ENCODE measurements around the gene DLG2.

The DLG2 gene

DNA sequence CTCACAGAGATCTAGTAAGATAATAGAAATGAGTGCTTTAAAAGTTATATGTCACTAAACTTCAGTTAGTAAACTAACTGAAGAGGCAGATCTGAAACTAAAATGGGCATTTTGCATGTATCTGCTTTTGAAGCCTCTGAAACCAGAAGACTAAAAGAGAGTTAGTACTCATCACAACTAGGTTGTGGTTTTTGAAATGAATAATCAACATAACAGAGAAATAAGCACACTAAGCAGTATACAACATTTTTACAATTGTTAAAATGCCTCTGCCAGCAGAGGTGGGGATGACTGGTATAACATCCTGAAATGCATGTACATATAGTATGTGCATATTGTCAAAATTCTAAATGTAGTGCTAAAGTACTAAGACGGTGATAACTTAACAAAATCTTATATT is 564.5 kb downstream of the DLG2 start:
- TF ChIP-seq, protein P1, sequence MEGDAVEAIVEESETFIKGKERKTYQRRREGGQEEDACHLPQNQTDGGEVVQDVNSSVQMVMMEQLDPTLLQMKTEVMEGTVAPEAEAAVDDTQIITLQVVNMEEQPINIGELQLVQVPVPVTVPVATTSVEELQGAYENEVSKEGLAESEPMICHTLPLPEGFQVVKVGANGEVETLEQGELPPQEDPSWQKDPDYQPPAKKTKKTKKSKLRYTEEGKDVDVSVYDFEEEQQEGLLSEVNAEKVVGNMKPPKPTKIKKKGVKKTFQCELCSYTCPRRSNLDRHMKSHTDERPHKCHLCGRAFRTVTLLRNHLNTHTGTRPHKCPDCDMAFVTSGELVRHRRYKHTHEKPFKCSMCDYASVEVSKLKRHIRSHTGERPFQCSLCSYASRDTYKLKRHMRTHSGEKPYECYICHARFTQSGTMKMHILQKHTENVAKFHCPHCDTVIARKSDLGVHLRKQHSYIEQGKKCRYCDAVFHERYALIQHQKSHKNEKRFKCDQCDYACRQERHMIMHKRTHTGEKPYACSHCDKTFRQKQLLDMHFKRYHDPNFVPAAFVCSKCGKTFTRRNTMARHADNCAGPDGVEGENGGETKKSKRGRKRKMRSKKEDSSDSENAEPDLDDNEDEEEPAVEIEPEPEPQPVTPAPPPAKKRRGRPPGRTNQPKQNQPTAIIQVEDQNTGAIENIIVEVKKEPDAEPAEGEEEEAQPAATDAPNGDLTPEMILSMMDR (IDR thresholded peaks at IDR 0.05; ENCODE audit: control insufficient read depth, extremely low read depth, insufficient read depth), result no peak
- DNase-seq (ENCODE audit: low read depth), result no peak
- no peak overlapping the region for H3K4me3 ChIP-seq (ENCODE audit: low read depth, low read length)

DNA sequence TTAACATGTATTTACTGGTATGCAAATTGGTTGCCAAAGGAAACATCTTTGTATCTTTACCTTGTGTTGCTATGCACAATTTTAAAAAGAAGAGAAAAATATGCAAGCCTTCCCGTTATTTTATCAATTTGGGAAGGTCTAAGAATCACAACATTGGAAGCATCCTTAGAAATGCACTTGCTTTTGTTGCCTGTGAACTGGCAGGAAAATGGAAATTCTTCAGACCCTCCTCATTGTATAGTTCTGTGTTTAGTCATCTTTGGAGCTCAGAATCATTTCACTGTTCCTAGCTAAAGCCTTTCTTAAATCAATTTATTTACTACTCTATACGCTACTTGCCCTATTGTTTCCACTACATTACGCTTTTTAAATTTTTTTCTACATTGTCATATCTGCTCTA is 574.5 kb downstream of the DLG2 start:
- TF ChIP-seq, protein P1 (IDR thresholded peaks at IDR 0.05; ENCODE audit: control insufficient read depth, extremely low read depth, insufficient read depth), result no peak
- H3K4me3 ChIP-seq (ENCODE audit: low read depth, low read length), result no peak overlapping the region
- no peak for DNase-seq (ENCODE audit: low read depth)

DNA sequence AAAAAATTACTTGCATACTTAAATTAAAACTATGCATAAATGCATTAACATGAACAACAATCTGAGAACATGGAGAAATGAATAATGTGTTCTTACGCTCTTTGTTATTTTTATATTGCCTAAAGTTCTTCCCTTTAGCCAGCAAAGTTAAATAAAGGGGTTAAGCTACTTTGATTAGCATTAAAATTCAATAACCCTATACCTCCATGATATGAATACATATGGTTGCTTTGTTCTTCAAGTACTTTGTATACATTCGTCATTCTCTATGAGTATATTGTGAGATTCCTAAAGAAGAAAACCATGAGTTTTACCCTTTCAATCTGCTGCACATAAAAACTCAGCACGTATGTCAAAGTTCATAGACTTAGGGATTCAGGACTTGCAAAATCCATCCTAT is 578.3 kb downstream of the DLG2 start:
- TF ChIP-seq, protein P1 (IDR thresholded peaks at IDR 0.05; ENCODE audit: control insufficient read depth, extremely low read depth, insufficient read depth), result no peak
- no peak overlapping the region for H3K4me3 ChIP-seq (ENCODE audit: low read depth, low read length)
- DNase-seq (ENCODE audit: low read depth), result no peak

DNA sequence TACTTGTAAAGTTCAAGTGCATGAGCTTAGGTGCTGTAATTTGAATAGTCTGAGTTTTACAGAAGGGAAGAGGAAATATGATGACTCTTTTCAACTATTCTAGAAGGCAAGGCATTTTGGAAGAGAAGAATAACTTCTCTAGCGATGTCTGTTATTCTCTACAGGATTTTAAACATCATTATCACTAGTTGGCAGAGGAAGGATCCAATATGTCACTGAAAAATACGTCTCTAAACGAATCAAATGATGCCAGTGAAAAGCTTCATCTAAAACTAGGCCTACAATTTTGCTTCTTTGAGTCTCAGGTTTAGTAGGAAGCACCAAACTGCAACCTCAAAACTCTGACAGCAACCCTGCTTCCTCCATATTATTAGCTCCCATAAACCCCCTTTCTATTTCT is 581.4 kb downstream of the DLG2 start:
- no peak overlapping the region for H3K4me3 ChIP-seq (ENCODE audit: low read depth, low read length)
- TF ChIP-seq, protein P1 (IDR thresholded peaks at IDR 0.05; ENCODE audit: control insufficient read depth, extremely low read depth, insufficient read depth), result no peak
- DNase-seq (ENCODE audit: low read depth), result no peak

DNA sequence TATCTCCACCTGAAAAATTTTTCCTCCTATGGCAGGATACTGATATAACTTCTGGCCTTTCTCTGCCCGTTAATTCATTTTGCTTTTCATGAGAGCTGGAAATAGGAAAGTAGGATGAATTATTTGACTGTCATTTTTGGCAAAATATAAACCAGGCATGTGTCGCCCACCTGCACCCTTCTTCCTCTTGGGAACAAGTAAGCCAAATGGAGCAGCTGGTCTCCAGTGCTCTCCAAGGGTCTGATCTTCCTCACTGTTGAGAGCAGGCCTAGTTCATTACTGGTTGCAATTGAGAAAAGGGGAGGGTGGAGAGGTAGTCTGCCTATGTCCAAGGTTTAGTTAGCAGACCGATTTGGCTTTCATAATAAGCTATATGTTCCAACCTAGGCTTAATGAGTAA is 582.2 kb downstream of the DLG2 start:
- H3K4me3 ChIP-seq (ENCODE audit: low read depth, low read length), result no peak overlapping the region
- TF ChIP-seq, protein P1 (IDR thresholded peaks at IDR 0.05; ENCODE audit: control insufficient read depth, extremely low read depth, insufficient read depth), result no peak
- no peak for DNase-seq (ENCODE audit: low read depth)

DNA sequence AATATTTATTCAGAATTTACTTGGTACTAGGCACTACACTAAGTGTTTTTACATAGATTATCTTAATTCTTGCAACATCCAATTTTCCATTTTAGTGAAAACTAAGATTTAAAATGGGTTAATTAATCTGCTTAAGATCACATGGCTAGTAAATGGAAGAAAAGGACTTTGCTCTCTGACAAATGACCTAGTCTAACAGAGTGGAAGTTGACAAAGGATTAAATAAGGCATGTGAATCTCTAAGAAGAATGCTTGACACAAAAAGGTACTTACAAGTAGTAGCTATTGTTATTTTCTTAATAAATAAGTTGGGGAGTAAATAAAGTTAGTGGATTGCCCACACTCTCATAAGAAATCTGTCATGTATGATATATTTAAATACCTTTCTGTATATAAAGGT is 584.8 kb downstream of the DLG2 start:
- no peak overlapping the region for H3K4me3 ChIP-seq (ENCODE audit: low read depth, low read length)
- TF ChIP-seq, protein P1 (IDR thresholded peaks at IDR 0.05; ENCODE audit: control insufficient read depth, extremely low read depth, insufficient read depth), result no peak
- DNase-seq (ENCODE audit: low read depth), result no peak

DNA sequence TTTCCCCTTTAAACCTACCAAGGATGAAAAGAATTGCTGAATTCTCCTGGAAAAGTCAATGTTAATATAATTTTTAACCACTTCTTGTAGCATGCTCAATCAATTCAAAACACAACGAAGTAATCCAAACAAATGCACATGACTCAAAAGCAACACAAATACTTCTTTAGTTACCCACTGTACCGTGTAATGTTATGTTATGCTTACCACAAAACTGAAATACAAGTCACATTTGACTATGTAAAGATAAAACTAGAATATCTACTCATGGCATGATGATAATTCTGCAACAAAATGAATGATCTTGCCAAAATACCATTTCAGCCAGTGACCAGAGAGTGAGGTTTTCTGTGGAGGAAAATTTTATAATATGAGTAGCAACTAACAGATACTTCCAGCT is 587.0 kb downstream of the DLG2 start:
- TF ChIP-seq, protein P1 (IDR thresholded peaks at IDR 0.05; ENCODE audit: control insufficient read depth, extremely low read depth, insufficient read depth), result no peak
- no peak overlapping the region for H3K4me3 ChIP-seq (ENCODE audit: low read depth, low read length)
- no peak for DNase-seq (ENCODE audit: low read depth)
